ENCODE data around the gene DNAJC1.

GRCh38 chr10:21943633-21944265 is 59.8 kb downstream of the DNAJC1 start:
- TF ChIP-seq, protein P1, sequence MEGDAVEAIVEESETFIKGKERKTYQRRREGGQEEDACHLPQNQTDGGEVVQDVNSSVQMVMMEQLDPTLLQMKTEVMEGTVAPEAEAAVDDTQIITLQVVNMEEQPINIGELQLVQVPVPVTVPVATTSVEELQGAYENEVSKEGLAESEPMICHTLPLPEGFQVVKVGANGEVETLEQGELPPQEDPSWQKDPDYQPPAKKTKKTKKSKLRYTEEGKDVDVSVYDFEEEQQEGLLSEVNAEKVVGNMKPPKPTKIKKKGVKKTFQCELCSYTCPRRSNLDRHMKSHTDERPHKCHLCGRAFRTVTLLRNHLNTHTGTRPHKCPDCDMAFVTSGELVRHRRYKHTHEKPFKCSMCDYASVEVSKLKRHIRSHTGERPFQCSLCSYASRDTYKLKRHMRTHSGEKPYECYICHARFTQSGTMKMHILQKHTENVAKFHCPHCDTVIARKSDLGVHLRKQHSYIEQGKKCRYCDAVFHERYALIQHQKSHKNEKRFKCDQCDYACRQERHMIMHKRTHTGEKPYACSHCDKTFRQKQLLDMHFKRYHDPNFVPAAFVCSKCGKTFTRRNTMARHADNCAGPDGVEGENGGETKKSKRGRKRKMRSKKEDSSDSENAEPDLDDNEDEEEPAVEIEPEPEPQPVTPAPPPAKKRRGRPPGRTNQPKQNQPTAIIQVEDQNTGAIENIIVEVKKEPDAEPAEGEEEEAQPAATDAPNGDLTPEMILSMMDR (IDR thresholded peaks at IDR 0.05; ENCODE audit: insufficient read depth, low read depth, low read length): no peak
- TF ChIP-seq EZH2 (IDR thresholded peaks at IDR 0.05; ENCODE audit: insufficient read depth, low read length): no peak

All from astrocyte (in vitro differentiated cells and primary cell).